ENCODE data around the gene TATDN2.

Gene TATDN2

GRCh38 chr3:10319804-10320203, 71.5 kb downstream of the TATDN2 start:
- peak overlapping the region; percentile 85 for H3K4me2 ChIP-seq
- no peak for TF ChIP-seq CTCF (conservative IDR thresholded peaks at IDR 0.05; ENCODE audit: low read depth, low read length)
- no peak overlapping the region for H3K4me3 ChIP-seq (IDR thresholded peaks at IDR 0.05; ENCODE audit: insufficient read depth, low read depth, low read length)
- no peak overlapping the region for H2AFZ ChIP-seq (ENCODE audit: low read depth)
- H3K27me3 ChIP-seq (ENCODE audit: insufficient read depth, low read depth) = no peaks in the 10 kb centered on the region
- peaks cover 10% of the 10 kb centered on the region for H3K4me1 ChIP-seq (ENCODE audit: low read depth, poor library complexity, severe bottlenecking)
- H3K9ac ChIP-seq = peak overlapping the region; percentile 66; the same call in 1 of the 2 replicates
- H4K20me1 ChIP-seq (ENCODE audit: insufficient read depth) = no peaks in the 10 kb centered on the region
- H3K79me2 ChIP-seq (ENCODE audit: insufficient read depth, low read depth) = peaks cover 15% of the 10 kb centered on the region; the same call in 1 of the 2 replicates
- H3K36me3 ChIP-seq (ENCODE audit: insufficient read depth) = no peaks in the 10 kb centered on the region
- H3K27ac ChIP-seq = no peak overlapping the region; the same call in 1 of the 2 replicates

GRCh38 chr3:10320320-10320677, 72.0 kb downstream of the TATDN2 start:
- no peaks in the 10 kb centered on the region for H4K20me1 ChIP-seq (ENCODE audit: insufficient read depth)
- H3K36me3 ChIP-seq (ENCODE audit: insufficient read depth) = no peaks in the 10 kb centered on the region
- H3K27me3 ChIP-seq (ENCODE audit: insufficient read depth, low read depth) = no peaks in the 10 kb centered on the region
- H3K9ac ChIP-seq = peak overlapping the region; percentile 66; the same call in 1 of the 2 replicates
- H3K4me1 ChIP-seq (ENCODE audit: low read depth, poor library complexity, severe bottlenecking) = peaks cover 10% of the 10 kb centered on the region
- peak overlapping the region; percentile 7; the same call in 1 of the 2 replicates for H3K27ac ChIP-seq
- H3K4me2 ChIP-seq = peak overlapping the region; percentile 85
- TF ChIP-seq CTCF (conservative IDR thresholded peaks at IDR 0.05; ENCODE audit: low read depth, low read length) = no peak
- H3K79me2 ChIP-seq (ENCODE audit: insufficient read depth, low read depth) = peaks cover 15% of the 10 kb centered on the region; the same call in 1 of the 2 replicates
- no peak overlapping the region for H3K4me3 ChIP-seq (IDR thresholded peaks at IDR 0.05; ENCODE audit: insufficient read depth, low read depth, low read length)
- no peak overlapping the region; the same call in 1 of the 2 replicates for H2AFZ ChIP-seq (ENCODE audit: low read depth)

GRCh38 chr3:10321630-10322351, 73.5 kb downstream of the TATDN2 start:
- H3K4me2 ChIP-seq = no peak overlapping the region
- no peaks in the 10 kb centered on the region for H4K20me1 ChIP-seq (ENCODE audit: insufficient read depth)
- H3K79me2 ChIP-seq (ENCODE audit: insufficient read depth, low read depth) = peaks cover 15% of the 10 kb centered on the region; the same call in 1 of the 2 replicates
- no peak overlapping the region for H3K9ac ChIP-seq
- no peaks in the 10 kb centered on the region for H3K27me3 ChIP-seq (ENCODE audit: insufficient read depth, low read depth)
- no peaks in the 10 kb centered on the region for H3K36me3 ChIP-seq (ENCODE audit: insufficient read depth)
- H3K4me3 ChIP-seq (IDR thresholded peaks at IDR 0.05; ENCODE audit: insufficient read depth, low read depth, low read length) = no peak overlapping the region
- no peak overlapping the region for H3K27ac ChIP-seq
- peaks cover 10% of the 10 kb centered on the region for H3K4me1 ChIP-seq (ENCODE audit: low read depth, poor library complexity, severe bottlenecking)
- TF ChIP-seq CTCF (conservative IDR thresholded peaks at IDR 0.05; ENCODE audit: low read depth, low read length) = no peak
- H2AFZ ChIP-seq (ENCODE audit: low read depth) = peak overlapping the region; percentile 54; the same call in 1 of the 2 replicates

GRCh38 chr3:10322352-10322710, 74.1 kb downstream of the TATDN2 start:
- Histone ChIP-seq H3K9ac (no peak overlapping the region), H3K27ac (no peak overlapping the region), H3K4me1 (ENCODE audit: low read depth, poor library complexity, severe bottlenecking) (peaks cover 10% of the 10 kb centered on the region), H3K27me3 (ENCODE audit: insufficient read depth, low read depth) (no peaks in the 10 kb centered on the region; the same call in 1 of the 2 replicates), H3K4me2 (no peak overlapping the region), H2AFZ (ENCODE audit: low read depth) (no peak overlapping the region), H3K36me3 (ENCODE audit: insufficient read depth) (no peaks in the 10 kb centered on the region), H4K20me1 (ENCODE audit: insufficient read depth) (no peaks in the 10 kb centered on the region), H3K4me3 (IDR thresholded peaks at IDR 0.05; ENCODE audit: insufficient read depth, low read depth, low read length) (no peak overlapping the region), H3K79me2 (ENCODE audit: insufficient read depth, low read depth) (peaks cover 15% of the 10 kb centered on the region; the same call in 1 of the 2 replicates)
- peak; percentile 42; the same call in 1 of the 2 replicates for TF ChIP-seq CTCF (conservative IDR thresholded peaks at IDR 0.05; ENCODE audit: low read depth, low read length)
